HepG2 (cell line): Measurements from ENCODE around the gene MBTD1. TPM values are rescaled to one million over a fixed set of nuclear protein-coding genes. Genes with fewer than 3 reads are reported as not detected.

Experiments
- ARNT2 ChIP-seq: sonication (generic); formaldehyde crosslinking; IDR thresholded peaks from 2 replicates; pipeline ENCODE4 v1.8.0; 2022; ENCODE audit warnings: mild to moderate bottlenecking, low read depth, missing genetic modification reagents, moderate library complexity
- E2F1 ChIP-seq: sonication (generic); formaldehyde crosslinking; IDR thresholded peaks from 2 replicates; pipeline ENCODE4 v1.5.0; 2020; ENCODE audit warnings: missing genetic modification reagents
- FIP1L1 ChIP-seq: fragments of 200-400 bp; formaldehyde crosslinking; IDR thresholded peaks from 2 replicates; pipeline ENCODE4 v1.6.1; 2018; ENCODE audit warnings: low read depth, mild to moderate bottlenecking, low read length, moderate library complexity, borderline replicate concordance; ENCODE audit not compliant: insufficient read depth
- HMGXB3 ChIP-seq: sonication (generic); formaldehyde crosslinking; IDR thresholded peaks from 2 replicates; pipeline ENCODE4 v1.4.0; 2020; ENCODE audit warnings: missing genetic modification reagents, borderline replicate concordance
- KAT8 ChIP-seq: IDR thresholded peaks from 2 replicates; pipeline ENCODE4 v1.6.1; 2016; ENCODE audit warnings: missing genetic modification reagents, missing compliant biosample characterization
- PAWR ChIP-seq: sonication (generic); formaldehyde crosslinking; IDR thresholded peaks from 2 replicates; pipeline ENCODE4 v1.4.0; 2020; ENCODE audit warnings: missing genetic modification reagents, mild to moderate bottlenecking, borderline replicate concordance
- PHF20 ChIP-seq: sonication (generic); formaldehyde crosslinking; IDR thresholded peaks from 2 replicates; pipeline ENCODE4 v1.5.0; 2020; ENCODE audit warnings: mild to moderate bottlenecking, missing genetic modification reagents
- TEAD3 ChIP-seq: optimal IDR thresholded peaks from 2 replicates; pipeline ENCODE3; 2016; ENCODE audit warnings: borderline replicate concordance
- THAP9 ChIP-seq: sonication (generic); formaldehyde crosslinking; IDR thresholded peaks from 2 replicates; pipeline ENCODE4; 2020; ENCODE audit warnings: missing genetic modification reagents, mild to moderate bottlenecking, borderline replicate concordance
- USF2 ChIP-seq, 2 experiments: sonication (generic) in 1 of 2; formaldehyde crosslinking in 1 of 2; IDR thresholded peaks; 2 replicates each; pipeline versions ENCODE4 v1.5.1 to v1.6.1; 2011 to 2020; ENCODE audit warnings: borderline replicate concordance in 1 of 2, low read depth in 1 of 2, low read length in 1 of 2, mild to moderate bottlenecking in 1 of 2, missing genetic modification reagents in 1 of 2, moderate library complexity in 1 of 2
- ZKSCAN1 ChIP-seq: fragments of 150-350 bp; IDR thresholded peaks from 2 replicates; pipeline ENCODE4 v1.6.1; 2014; ENCODE audit warnings: low read length
- ZNF263 ChIP-seq: sonication (generic); formaldehyde crosslinking; IDR thresholded peaks from 2 replicates; pipeline ENCODE4 v1.4.0; 2020; ENCODE audit warnings: missing genetic modification reagents
- ZNF570 ChIP-seq: sonication (generic); formaldehyde crosslinking; IDR thresholded peaks from 2 replicates; pipeline ENCODE4 v1.4.0; 2020; ENCODE audit warnings: mild to moderate bottlenecking, missing genetic modification reagents, borderline replicate concordance
- ZNF747 ChIP-seq: sonication (generic); formaldehyde crosslinking; IDR thresholded peaks from 2 replicates; pipeline ENCODE4 v1.8.1; 2023; ENCODE audit warnings: missing genetic modification reagents, mild to moderate bottlenecking, borderline replicate concordance
- ZNF749 ChIP-seq: sonication (generic); formaldehyde crosslinking; IDR thresholded peaks from 2 replicates; pipeline ENCODE4 v1.8.0; 2022; ENCODE audit warnings: mild to moderate bottlenecking, missing genetic modification reagents, moderate library complexity, borderline replicate concordance
- ZSCAN22 ChIP-seq: sonication (generic); formaldehyde crosslinking; IDR thresholded peaks from 2 replicates; pipeline ENCODE4 v1.4.0; 2020; ENCODE audit warnings: mild to moderate bottlenecking, missing genetic modification reagents
- polyA plus RNA-seq, 8 experiments: library from polyadenylated mRNA; depleted of rRNA in 3 of 8; stranded (reverse) in 7 of 8; unstranded in 1 of 8; fragments of >200 nt; fragmentation: Illumina TruSeq in 4 of 8; extraction: Trizol in 4 of 8; gene quantifications; 2 replicates each; pipeline versions ENCODE4 v1.2.1 to v1.2.3, GENCODE V29; 2011 to 2016; ENCODE audit warnings: low read depth in 4 of 8, missing spikeins in 1 of 8, mixed read lengths in 1 of 8; ENCODE audit not compliant: insufficient read depth in 1 of 8
- total RNA-seq, 5 experiments: library from RNA; depleted of rRNA; stranded (reverse); fragments of >200 nt; fragmentation: Illumina TruSeq; extraction: Trizol; gene quantifications; 2 replicates each; pipeline ENCODE4 v1.2.3, GENCODE V29; 2016; ENCODE audit warnings: low read depth in 1 of 5

The MBTD1 gene
- total and polyA plus RNA-seq, 2 of the 13 experiments (the other 11 are each of a cell fraction or from before 2014, with no cell fraction given), result 20.9 TPM

- peak; percentile 22; the same call in 1 of the 2 replicates for TF ChIP-seq ZNF263 (CRISPR knock-in tag)
- peak; percentile 88 for TF ChIP-seq THAP9 (CRISPR knock-in tag)
- TF ChIP-seq ZNF747, result peak; percentile 97; the same call in 1 of the 2 replicates
- TF ChIP-seq PHF20 (CRISPR knock-in tag), result peak; percentile 82
- peak; percentile 85 for TF ChIP-seq E2F1 (CRISPR knock-in tag)
- TF ChIP-seq PAWR (CRISPR knock-in tag), result peak; percentile 85; the same call in 1 of the 2 replicates
- peak; percentile 48; the same call in 1 of the 2 replicates for TF ChIP-seq ZKSCAN1
- TF ChIP-seq ZNF570 (CRISPR knock-in tag), result peak; percentile 93
- peak; percentile 88 for TF ChIP-seq ZSCAN22 (CRISPR knock-in tag)
- TF ChIP-seq ZNF749 (CRISPR knock-in tag), result peak; percentile 95
- TF ChIP-seq USF2 (IDR thresholded peaks at IDR 0.05; ENCODE audit: low read depth, low read length), result peak; percentile 96
- TF ChIP-seq USF2 (CRISPR knock-in tag; IDR thresholded peaks at IDR 0.05; ENCODE audit: borderline replicate concordance), result peak; percentile 99
- peak; percentile 91 for TF ChIP-seq KAT8 (CRISPR knock-in tag)
- TF ChIP-seq TEAD3 (CRISPR knock-in tag), result no peak
- peak; percentile 73; the same call in 1 of the 2 replicates for TF ChIP-seq HMGXB3 (CRISPR knock-in tag)
- no peak; the same call in 1 of the 2 replicates for TF ChIP-seq FIP1L1
- peak; percentile 94 for TF ChIP-seq ARNT2 (CRISPR knock-in tag)
Measured at GRCh38 chr17:51260237-51261023, 581 bp upstream of the MBTD1 start, which contains the start of gene UTP18 (continued).
